Neutrophil (primary cell): ENCODE measurements around the gene TRMT6.

Experiments used
- H3K27ac ChIP-seq: fragments of 200-600 bp; sonication (generic); 2 replicates; pipeline ENCODE4 v1.5.1; 2016; ENCODE audit warnings: mild to moderate bottlenecking, moderate library complexity
- H3K27me3 ChIP-seq: fragments of 200-600 bp; sonication (generic); 2 replicates; pipeline ENCODE4 v1.6.0; 2016; ENCODE audit warnings: mild to moderate bottlenecking
- H3K36me3 ChIP-seq: fragments of 200-600 bp; sonication (generic); 2 replicates; pipeline ENCODE4 v1.5.1; 2017
- H3K4me1 ChIP-seq, 2 experiments: fragments of 200-600 bp in 1 of 2; sonication (generic) in 1 of 2; 1 replicate in 1 of 2; 2 replicates in 1 of 2; pipeline versions ENCODE4 v1.5.1 to v1.6.1; 2013 to 2016; ENCODE audit warnings: low read depth in 1 of 2, low read length in 1 of 2, mild to moderate bottlenecking in 1 of 2, moderate library complexity in 1 of 2; ENCODE audit not compliant: control insufficient read depth in 1 of 2, insufficient read depth in 1 of 2
- H3K4me3 ChIP-seq, 2 experiments: fragments of 200-600 bp in 1 of 2; sonication (generic) in 1 of 2; 1 replicate in 1 of 2; 2 replicates in 1 of 2; pipeline ENCODE4 v1.5.1; 2013 to 2016; ENCODE audit warnings: low read depth in 1 of 2, low read length in 1 of 2, mild to moderate bottlenecking in 1 of 2, moderate library complexity in 1 of 2
- H3K9me3 ChIP-seq: fragments of 200-600 bp; sonication (generic); 2 replicates; pipeline ENCODE4 v1.5.1; 2016
- CTCF ChIP-seq: fragments of 200-600 bp; sonication (generic); IDR thresholded peaks from 2 replicates; pipeline ENCODE4 v1.5.1; 2016; ENCODE audit warnings: antibody characterized with exemption

Gene TRMT6

GRCh38 chr20:5887386-5887785 lies 62.9 kb downstream of the TRMT6 start:
- TF ChIP-seq CTCF = no peak
- no peaks in the 10 kb centered on the region for H3K36me3 ChIP-seq
- no peaks in the 10 kb centered on the region for H3K27me3 ChIP-seq
- H3K9me3 ChIP-seq = no peaks in the 10 kb centered on the region
- no peaks in the 10 kb centered on the region for H3K4me1 ChIP-seq
- H3K4me3 ChIP-seq = no peak overlapping the region
- no peak overlapping the region for H3K27ac ChIP-seq
